DND-41 (cell line): ENCODE results near the gene ST6GALNAC1.
A peak's percentile ranks its signal among the peaks of the same experiment; 100 is the strongest.

Experiments used
- ATAC-seq: fragments of 200-7000 bp; cut with Tn5 transposase; 3 replicates; pipeline ENCODE4 v1.9.1; 2021; ENCODE audit warnings: low read depth; ENCODE audit not compliant: insufficient read depth
- DNase-seq: peaks from one replicate; pipeline ENCODE4 v3.0.0-alpha.2; 2020
- H2AFZ ChIP-seq: 2 replicates; pipeline ENCODE4 v1.6.0; 2012; ENCODE audit warnings: low read depth, low read length
- H3K27ac ChIP-seq: 2 replicates; pipeline ENCODE4 v1.5.1; 2012; ENCODE audit warnings: low read length, inconsistent platforms
- H3K27me3 ChIP-seq: fragments of 200-600 bp; sonication (generic); 2 replicates; pipeline ENCODE4 v1.6.0; 2012; ENCODE audit warnings: low read length, mild to moderate bottlenecking, inconsistent platforms; ENCODE audit not compliant: insufficient read depth, poor library complexity
- H3K36me3 ChIP-seq: 2 replicates; pipeline ENCODE4 v1.5.1; 2012; ENCODE audit warnings: low read length, inconsistent platforms; ENCODE audit not compliant: insufficient read depth
- H3K4me1 ChIP-seq: 2 replicates; pipeline ENCODE4 v1.5.1; 2012; ENCODE audit warnings: mild to moderate bottlenecking, low read length; ENCODE audit not compliant: insufficient read depth
- H3K4me2 ChIP-seq: 2 replicates; pipeline ENCODE4 v1.6.0; 2012; ENCODE audit warnings: mild to moderate bottlenecking, moderate library complexity, low read length, inconsistent platforms; ENCODE audit not compliant: insufficient read depth
- H3K4me3 ChIP-seq, 2 experiments: fragments of 200-600 bp in 1 of 2; shearing (Covaris generic) in 1 of 2; 2 replicates each; pipeline ENCODE4 v1.5.1; 2012 to 2016; ENCODE audit warnings: inconsistent platforms in 2 of 2, low read length in 2 of 2, mild to moderate bottlenecking in 2 of 2, low read depth in 1 of 2, moderate library complexity in 1 of 2
- H3K79me2 ChIP-seq: 2 replicates; pipeline ENCODE4 v1.6.0; 2012; ENCODE audit warnings: low read length, inconsistent platforms; ENCODE audit not compliant: insufficient read depth
- H3K9ac ChIP-seq: 2 replicates; pipeline ENCODE4 v1.6.0; 2012; ENCODE audit warnings: low read depth, mild to moderate bottlenecking, inconsistent platforms, low read length, moderate library complexity
- H3K9me3 ChIP-seq: 2 replicates; pipeline ENCODE4 v1.5.1; 2012; ENCODE audit warnings: low read length, moderate library complexity, mild to moderate bottlenecking, inconsistent platforms; ENCODE audit not compliant: insufficient read depth, severe bottlenecking
- H4K20me1 ChIP-seq: 2 replicates; pipeline ENCODE4 v1.6.0; 2012; ENCODE audit warnings: low read length; ENCODE audit not compliant: insufficient read depth
- CTCF ChIP-seq: IDR thresholded peaks from 2 replicates; pipeline ENCODE4 v1.5.1; 2012; ENCODE audit warnings: borderline replicate concordance, low read length, moderate library complexity, mild to moderate bottlenecking; ENCODE audit not compliant: poor library complexity, severe bottlenecking; ENCODE audit errors: extremely low read depth
- EZH2 ChIP-seq: IDR thresholded peaks from 3 replicates; pipeline ENCODE4 v1.6.1; 2012; ENCODE audit warnings: borderline replicate concordance, low read depth, mild to moderate bottlenecking, moderate library complexity, low read length, inconsistent platforms; ENCODE audit not compliant: severe bottlenecking

ST6GALNAC1 gene

GRCh38 chr17:76670718-76671122 lies 27.2 kb upstream of the ST6GALNAC1 start:
- H3K36me3 ChIP-seq, result no peaks in the 10 kb centered on the region
- no peak for DNase-seq
- peaks cover 28% of the 10 kb centered on the region for H3K4me1 ChIP-seq
- H2AFZ ChIP-seq, result peak overlapping the region; percentile 92
- H3K79me2 ChIP-seq, result peaks cover 8% of the 10 kb centered on the region
- no peaks in the 10 kb centered on the region for H3K27me3 ChIP-seq
- peak overlapping the region; percentile 84 for H3K27ac ChIP-seq
- TF ChIP-seq EZH2, result no peak
- TF ChIP-seq CTCF, result no peak
- peak overlapping the region in 1 of 2 experiments; percentile 70; a peak in 2 of 4 replicates for H3K4me3 ChIP-seq
- H3K9ac ChIP-seq, result peak overlapping the region; percentile 61
- no peak for ATAC-seq
- H3K4me2 ChIP-seq, result peak overlapping the region; percentile 71
- H4K20me1 ChIP-seq, result no peaks in the 10 kb centered on the region
- H3K9me3 ChIP-seq, result no peaks in the 10 kb centered on the region

- Histone ChIP-seq H3K9ac (no peak overlapping the region), H4K20me1 (no peaks in the 10 kb centered on the region), H3K27ac (no peak overlapping the region), H3K4me2 (no peak overlapping the region), H3K36me3 (no peaks in the 10 kb centered on the region), H3K79me2 (peaks cover 8% of the 10 kb centered on the region), H3K4me3 (no peak overlapping the region), H3K27me3 (no peaks in the 10 kb centered on the region), H3K4me1 (peaks cover 28% of the 10 kb centered on the region), H2AFZ (peak overlapping the region; percentile 92), H3K9me3 (no peaks in the 10 kb centered on the region)
- no peak for ATAC-seq
- TF ChIP-seq EZH2, result no peak
- TF ChIP-seq CTCF, result no peak
- no peak for DNase-seq
Observed at GRCh38 chr17:76670020-76670717, 26.6 kb upstream of the ST6GALNAC1 start.

GRCh38 chr17:76667786-76668453 lies 24.4 kb upstream of the ST6GALNAC1 start:
- Histone ChIP-seq H2AFZ (no peak overlapping the region), H3K27me3 (no peaks in the 10 kb centered on the region), H3K79me2 (peaks cover 8% of the 10 kb centered on the region), H3K9me3 (no peaks in the 10 kb centered on the region), H3K4me2 (no peak overlapping the region), H3K9ac (no peak overlapping the region), H3K4me3 (no peak overlapping the region), H3K4me1 (peaks cover 17% of the 10 kb centered on the region), H3K36me3 (no peaks in the 10 kb centered on the region), H3K27ac (no peak overlapping the region), H4K20me1 (no peaks in the 10 kb centered on the region)
- TF ChIP-seq EZH2, result no peak
- TF ChIP-seq CTCF, result no peak
- ATAC-seq (no peak), DNase-seq (no peak)
